HG03460 (cell line): Measurements from ENCODE around the gene EPS15.
"Not testable (repeated sequence)": the region's sequence is repeated elsewhere in the genome, so short reads cannot be mapped to it uniquely, and the experiment has no call there.

Experiments used
- ATAC-seq: cut with Tn5 transposase; IDR thresholded peaks from one replicate; pipeline ENCODE4 v1.9.1; 2021; ENCODE audit not compliant: unreplicated experiment

Gene EPS15

GRCh38 chr1:51474832-51475620 is 44.0 kb downstream of the EPS15 start:
- ATAC-seq, result not testable (repeated sequence)

GRCh38 chr1:51473331-51474115 is 45.5 kb downstream of the EPS15 start:
- no peak for ATAC-seq

DNA sequence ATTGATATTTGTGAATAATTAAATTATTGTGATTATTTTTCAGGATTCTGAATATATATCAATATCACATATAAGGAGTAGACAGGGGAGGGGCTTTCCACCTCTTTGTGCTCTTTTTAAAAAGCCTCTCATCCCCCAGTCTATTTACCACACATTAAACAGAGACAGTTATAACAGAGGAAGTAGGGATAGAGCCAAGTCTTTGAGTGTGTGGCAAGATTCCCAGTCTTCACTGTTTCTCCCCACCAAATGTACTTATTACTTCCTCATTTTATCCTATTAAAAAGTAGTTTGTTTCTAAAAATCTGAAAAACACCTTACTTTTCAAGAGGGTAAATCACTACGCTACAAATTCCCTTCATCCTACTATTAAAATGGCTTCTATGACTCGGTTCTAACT is 46.7 kb downstream of the EPS15 start:
- ATAC-seq, result no peak

GRCh38 chr1:51469518-51469917 is 49.5 kb downstream of the EPS15 start:
- no peak for ATAC-seq

GRCh38 chr1:51464828-51465227 is 54.2 kb downstream of the EPS15 start:
- ATAC-seq, result no peak

GRCh38 chr1:51463561-51463960 is 55.5 kb downstream of the EPS15 start:
- ATAC-seq, result no peak

DNA sequence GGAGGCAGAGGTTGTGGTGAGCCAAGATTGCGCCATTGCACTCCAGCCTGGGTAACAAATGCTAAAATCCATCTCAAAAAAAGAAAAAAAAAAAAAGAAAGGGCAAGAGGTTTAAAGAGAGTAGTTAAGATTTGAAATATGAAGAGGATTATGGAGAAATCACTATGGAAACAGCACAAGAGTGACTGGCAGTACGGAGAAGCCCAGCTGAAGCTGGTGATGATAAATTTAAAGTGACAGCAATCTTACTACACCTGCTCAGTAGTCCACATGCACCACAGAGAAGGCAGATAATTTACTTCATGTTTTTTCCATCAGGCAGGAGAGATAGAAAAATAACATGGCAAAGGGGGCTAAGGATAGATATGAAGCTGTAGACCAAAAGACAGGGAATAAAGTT is 56.8 kb downstream of the EPS15 start:
- ATAC-seq, result not testable (repeated sequence)

- ATAC-seq, result no peak
These were observed 64.5 kb downstream of the EPS15 start for GRCh38 chr1:51454554-51454953.

DNA sequence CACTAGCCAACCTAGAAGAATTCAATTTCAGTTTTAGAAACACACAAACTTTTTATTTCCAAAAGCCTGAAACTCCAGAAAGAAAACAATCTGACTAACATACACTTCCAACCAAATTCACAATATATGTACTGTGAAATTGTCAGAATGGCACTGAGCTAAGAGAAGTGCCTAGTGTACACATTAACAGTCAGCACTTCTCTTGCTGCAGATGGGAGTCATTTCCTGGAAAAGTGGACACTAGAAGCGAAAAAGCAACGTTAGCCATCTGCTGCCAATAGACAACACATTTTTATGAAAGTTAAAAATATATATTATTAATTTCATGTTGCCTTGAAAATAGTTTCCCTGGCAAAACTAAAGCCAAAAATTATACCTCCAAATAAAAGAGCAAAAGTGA is 66.1 kb downstream of the EPS15 start:
- ATAC-seq, result no peak

GRCh38 chr1:51448844-51449454 is 70.1 kb downstream of the EPS15 start:
- not testable (repeated sequence) for ATAC-seq

DNA sequence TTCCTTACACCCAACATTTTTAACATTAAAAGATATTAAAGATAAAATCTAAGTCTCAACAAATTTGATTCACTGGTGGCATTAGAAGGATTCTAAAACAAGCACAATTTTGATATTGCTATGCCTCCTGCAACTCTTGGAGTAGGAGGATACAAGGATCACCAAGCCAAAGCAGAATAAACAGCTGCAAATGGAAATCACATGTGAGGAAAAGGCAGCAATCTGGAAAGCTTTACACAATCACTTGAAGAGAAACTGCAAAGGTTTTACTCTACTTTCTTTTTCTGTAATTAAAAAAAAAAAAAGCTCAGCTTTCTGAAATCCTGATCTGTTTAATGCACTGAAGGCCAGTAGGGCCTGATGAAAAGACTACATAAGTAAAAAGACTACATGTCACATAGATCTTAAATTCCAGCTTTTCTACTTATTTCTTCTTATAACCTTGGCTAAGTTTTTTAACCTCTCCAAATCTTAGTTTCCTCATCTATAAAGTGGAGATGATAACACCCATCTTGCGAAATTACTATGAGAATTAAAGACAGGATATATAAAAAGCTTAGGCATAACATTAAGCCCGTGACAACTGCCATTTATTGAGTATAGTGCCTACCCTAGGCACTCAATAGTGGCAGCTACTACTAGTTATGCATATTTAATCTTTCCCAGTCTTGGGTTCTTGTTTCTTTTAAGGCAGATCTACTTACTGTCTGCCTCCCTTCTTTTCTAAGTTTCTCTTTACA is 73.5 kb downstream of the EPS15 start:
- ATAC-seq, result no peak

GRCh38 chr1:51444534-51445192 is 74.4 kb downstream of the EPS15 start:
- no peak for ATAC-seq

DNA sequence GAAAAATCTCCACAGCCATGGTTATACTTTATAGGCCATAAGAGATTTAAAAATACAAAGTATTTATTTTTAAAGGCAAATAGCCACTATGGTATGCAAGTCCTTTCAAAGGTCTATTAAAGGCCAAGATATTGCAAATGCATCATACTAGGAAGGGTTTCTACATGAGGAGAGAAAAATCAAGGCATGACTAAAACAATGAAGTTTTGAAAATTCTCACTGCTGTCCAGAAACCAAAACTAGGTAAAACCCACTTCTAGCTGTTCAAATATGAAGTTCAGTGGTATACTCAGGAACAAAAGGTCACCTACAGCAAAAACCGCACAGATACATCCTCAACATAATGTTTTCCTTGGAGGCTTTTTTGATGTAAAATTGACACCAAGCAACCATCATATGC is 75.0 kb downstream of the EPS15 start:
- ATAC-seq, result no peak

DNA sequence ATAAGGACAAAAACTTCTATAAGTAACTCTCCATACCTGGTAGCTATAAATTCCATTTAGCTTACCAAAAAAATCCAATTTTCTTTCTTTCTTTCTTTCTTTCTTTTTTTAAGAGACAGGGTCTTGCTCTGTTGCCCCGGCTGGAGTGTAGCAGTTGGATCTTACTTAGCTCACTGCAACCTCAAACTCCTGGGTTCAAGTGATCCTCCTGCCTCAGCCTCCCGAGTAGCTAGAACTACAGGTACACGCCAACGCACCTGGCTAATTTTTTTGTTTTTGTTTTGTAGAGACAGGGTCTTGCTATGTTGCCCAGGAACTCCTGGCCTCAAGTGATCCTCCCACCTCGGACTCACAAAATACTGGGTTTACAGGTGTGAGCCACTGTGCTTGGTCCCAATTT is 75.5 kb downstream of the EPS15 start:
- ATAC-seq, result no peak

DNA sequence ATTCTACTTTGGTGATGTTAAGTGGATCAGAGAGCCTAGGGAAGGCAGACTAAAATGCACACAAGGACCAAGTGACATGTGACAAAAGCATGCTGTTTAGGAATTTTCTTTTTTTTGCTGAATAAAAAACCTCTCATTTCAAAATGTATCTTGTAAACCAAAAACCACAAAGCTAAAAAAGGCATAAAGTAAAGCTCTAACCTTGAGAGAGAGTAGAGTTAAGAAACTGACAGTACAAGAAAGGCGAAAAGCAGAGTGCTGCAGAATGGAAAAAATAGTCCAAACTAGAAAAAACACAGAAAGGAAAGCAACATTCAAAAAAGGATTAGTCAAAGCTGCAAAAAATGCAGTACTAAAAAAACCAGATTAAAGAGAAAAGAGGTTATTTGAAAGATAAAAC is 76.5 kb downstream of the EPS15 start:
- no peak for ATAC-seq

DNA sequence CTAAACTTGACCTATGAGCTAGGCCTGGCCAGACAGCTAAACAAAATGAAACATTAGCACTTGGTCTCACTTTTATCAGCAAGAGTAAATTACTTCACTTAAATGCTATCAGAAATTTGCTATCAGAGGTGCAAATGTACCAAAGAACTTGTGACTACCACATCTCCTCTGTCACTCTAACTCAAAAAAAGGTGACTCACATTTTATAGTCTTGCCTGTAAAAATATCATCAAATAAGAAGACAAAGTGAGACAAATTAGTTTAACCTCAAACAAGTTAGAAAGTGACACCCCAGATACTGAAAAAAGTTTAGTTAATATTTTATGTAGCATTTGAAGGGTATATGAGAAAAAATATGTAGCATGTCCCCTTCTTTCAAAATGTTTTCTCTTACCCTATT is 76.9 kb downstream of the EPS15 start:
- no peak for ATAC-seq

- ATAC-seq, result no peak
These were observed 79.2 kb downstream of the EPS15 start for GRCh38 chr1:51439895-51440294.

DNA sequence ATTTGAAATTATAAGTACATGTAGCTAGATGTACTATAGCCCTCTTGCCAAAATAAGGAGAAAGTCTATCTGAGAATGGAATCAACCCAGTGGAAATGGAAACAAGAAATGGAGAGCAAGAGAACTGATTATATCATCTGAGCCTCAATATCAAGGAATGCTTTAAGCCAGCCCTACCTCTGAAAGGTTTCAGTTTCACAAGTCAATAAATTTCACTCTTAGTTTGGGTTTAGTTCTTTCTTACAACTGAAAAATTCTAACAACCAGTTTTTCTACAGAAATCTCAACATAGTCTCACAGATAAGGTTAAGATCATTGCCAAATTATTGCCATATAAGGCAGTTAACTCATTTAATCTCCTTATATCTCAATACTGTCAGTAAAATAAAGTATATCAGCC is 80.0 kb downstream of the EPS15 start:
- no peak for ATAC-seq

DNA sequence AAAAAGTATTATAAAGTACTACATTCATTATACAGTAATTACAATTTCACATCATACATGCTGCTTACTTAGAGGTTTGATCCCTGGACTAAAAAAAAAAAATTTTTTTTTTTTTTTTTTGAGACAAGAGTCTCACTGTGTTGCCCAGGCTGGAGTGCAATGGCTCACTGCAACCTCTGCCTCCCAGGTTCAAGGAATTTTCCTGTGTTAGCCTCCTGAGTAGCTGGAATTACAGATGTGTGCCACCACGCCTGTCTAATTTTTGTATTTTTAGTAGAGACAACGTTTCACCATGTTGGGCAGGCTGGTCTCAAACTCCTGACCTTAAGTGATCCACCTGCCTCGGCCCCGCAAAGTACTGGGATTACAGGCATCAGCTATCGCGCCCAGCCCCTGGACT is 81.7 kb downstream of the EPS15 start:
- not testable (repeated sequence) for ATAC-seq

- ATAC-seq, result no peak
These were observed 83.2 kb downstream of the EPS15 start for GRCh38 chr1:51435878-51436277.
